ENCODE data around the gene TUSC2.

DNA sequence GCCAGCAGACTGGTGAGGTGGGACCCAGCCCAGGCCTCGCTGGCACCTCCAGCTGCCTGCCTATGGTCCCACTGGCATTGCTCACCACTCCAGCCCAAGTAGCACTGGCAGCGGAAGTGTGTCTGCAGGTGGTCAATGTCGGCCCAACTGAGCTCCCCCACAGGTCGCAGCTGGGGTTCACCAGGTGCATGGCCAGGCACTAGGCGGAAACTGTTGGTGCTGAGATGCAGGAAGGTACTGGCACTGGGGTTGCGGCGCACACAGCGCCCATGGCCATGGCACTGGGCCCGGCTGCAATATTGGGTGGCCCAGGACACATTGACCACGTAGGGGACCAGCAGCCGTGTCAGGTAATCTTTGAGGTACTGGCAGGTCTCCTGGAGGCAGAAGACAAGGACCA lies 9.9 kb downstream of the TUSC2 start:
- no peak for TF ChIP-seq EZH2 (IDR thresholded peaks at IDR 0.05; ENCODE audit: borderline replicate concordance, low read length)
- TF ChIP-seq, protein P1, sequence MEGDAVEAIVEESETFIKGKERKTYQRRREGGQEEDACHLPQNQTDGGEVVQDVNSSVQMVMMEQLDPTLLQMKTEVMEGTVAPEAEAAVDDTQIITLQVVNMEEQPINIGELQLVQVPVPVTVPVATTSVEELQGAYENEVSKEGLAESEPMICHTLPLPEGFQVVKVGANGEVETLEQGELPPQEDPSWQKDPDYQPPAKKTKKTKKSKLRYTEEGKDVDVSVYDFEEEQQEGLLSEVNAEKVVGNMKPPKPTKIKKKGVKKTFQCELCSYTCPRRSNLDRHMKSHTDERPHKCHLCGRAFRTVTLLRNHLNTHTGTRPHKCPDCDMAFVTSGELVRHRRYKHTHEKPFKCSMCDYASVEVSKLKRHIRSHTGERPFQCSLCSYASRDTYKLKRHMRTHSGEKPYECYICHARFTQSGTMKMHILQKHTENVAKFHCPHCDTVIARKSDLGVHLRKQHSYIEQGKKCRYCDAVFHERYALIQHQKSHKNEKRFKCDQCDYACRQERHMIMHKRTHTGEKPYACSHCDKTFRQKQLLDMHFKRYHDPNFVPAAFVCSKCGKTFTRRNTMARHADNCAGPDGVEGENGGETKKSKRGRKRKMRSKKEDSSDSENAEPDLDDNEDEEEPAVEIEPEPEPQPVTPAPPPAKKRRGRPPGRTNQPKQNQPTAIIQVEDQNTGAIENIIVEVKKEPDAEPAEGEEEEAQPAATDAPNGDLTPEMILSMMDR (IDR thresholded peaks at IDR 0.05; ENCODE audit: low read length) = no peak
